Measurements from ENCODE around the gene CPT1C.

GRCh38 chr19:49718991-49719390, 28.1 kb downstream of the CPT1C start:
- TF ChIP-seq CTCF (IDR thresholded peaks at IDR 0.05) (no peak), POLR2AphosphoS5 (IDR thresholded peaks at IDR 0.05) (no peak), EP300 (IDR thresholded peaks at IDR 0.05; ENCODE audit: low read depth) (no peak)
